Astrocyte of the hippocampus (primary cell): ENCODE data around the gene SOX13.
"Not testable (repeated sequence)": the region's sequence is repeated elsewhere in the genome, so short reads cannot be mapped to it uniquely, and the experiment has no call there.

Source experiments
- DNase-seq: peaks from one replicate; pipeline ENCODE4 v3.0.0; 2011; ENCODE audit warnings: low read depth, low spot score

SOX13 gene

GRCh38 chr1:204072931-204073836, at the start of gene SOX13:
SOX13 (plus strand) TSS chr1:204073115; CDS start chr1:204112916, 39,801 bp downstream.
- DNase-seq = peak; percentile 94

GRCh38 chr1:204025917-204026707, 46.8 kb upstream of the SOX13 start:
- no peak for DNase-seq

GRCh38 chr1:204027446-204027845, 45.5 kb upstream of the SOX13 start:
- no peak for DNase-seq

- no peak for DNase-seq
These were observed 43.9 kb upstream of the SOX13 start for GRCh38 chr1:204029016-204029415.

GRCh38 chr1:204031098-204031710, 41.7 kb upstream of the SOX13 start:
- peak; percentile 54 for DNase-seq

GRCh38 chr1:204032642-204033235, 40.2 kb upstream of the SOX13 start:
- no peak for DNase-seq

GRCh38 chr1:204033306-204033705, 39.6 kb upstream of the SOX13 start:
- no peak for DNase-seq

GRCh38 chr1:204036882-204037655, 35.8 kb upstream of the SOX13 start:
- DNase-seq = no peak

GRCh38 chr1:204041232-204041767, 31.6 kb upstream of the SOX13 start:
- peak; percentile 14 for DNase-seq

- DNase-seq = no peak
These were observed 31.0 kb upstream of the SOX13 start for GRCh38 chr1:204041803-204042505.

- no peak for DNase-seq
These were observed 30.4 kb upstream of the SOX13 start for GRCh38 chr1:204042516-204042915.

GRCh38 chr1:204043680-204044079, 29.2 kb upstream of the SOX13 start:
- no peak for DNase-seq

GRCh38 chr1:204044448-204044847, 28.5 kb upstream of the SOX13 start:
- no peak for DNase-seq

- DNase-seq = no peak
These were observed 27.5 kb upstream of the SOX13 start for GRCh38 chr1:204045430-204045829.

GRCh38 chr1:204046346-204046745, 26.6 kb upstream of the SOX13 start:
- DNase-seq = peak; percentile 18

- DNase-seq = not testable (repeated sequence)
These were observed 24.1 kb upstream of the SOX13 start for GRCh38 chr1:204048796-204049195.

- DNase-seq = no peak
These were observed 21.7 kb upstream of the SOX13 start for GRCh38 chr1:204051258-204051657.

- DNase-seq = no peak
These were observed 21.2 kb upstream of the SOX13 start for GRCh38 chr1:204051718-204052117.

- no peak for DNase-seq
These were observed 19.0 kb upstream of the SOX13 start for GRCh38 chr1:204053893-204054292.

GRCh38 chr1:204059970-204060369, 12.9 kb upstream of the SOX13 start:
- DNase-seq = no peak
